GM19438 (cell line): ENCODE results near the gene CCDC82.

Experiments
- ATAC-seq: cut with Tn5 transposase; IDR thresholded peaks from one replicate; pipeline ENCODE4 v1.9.1; 2021; ENCODE audit warnings: low read depth; ENCODE audit not compliant: unreplicated experiment

The CCDC82 gene

GRCh38 chr11:96365493-96365892, 24.2 kb downstream of the CCDC82 start:
- ATAC-seq = no peak

- ATAC-seq = no peak
Observed at GRCh38 chr11:96361778-96362177, 27.9 kb downstream of the CCDC82 start.

GRCh38 chr11:96358321-96358720, 31.4 kb downstream of the CCDC82 start:
- ATAC-seq = no peak

GRCh38 chr11:96357794-96358193, 31.9 kb downstream of the CCDC82 start:
- no peak for ATAC-seq

GRCh38 chr11:96356848-96357247, 32.9 kb downstream of the CCDC82 start:
- no peak for ATAC-seq

- ATAC-seq = peak; percentile 70
Observed at GRCh38 chr11:96342961-96343711, 46.6 kb downstream of the CCDC82 start, which contains the start of gene MAML2. TSS of gene MAML2 (minus strand) at chr11:96343195. CDS start at chr11:96341895, 1,300 bp downstream.

- no peak for ATAC-seq
Observed at GRCh38 chr11:96342014-96342960, 47.4 kb downstream of the CCDC82 start.

GRCh38 chr11:96341211-96342013, 48.3 kb downstream of the CCDC82 start:
- ATAC-seq = peak; percentile 36

- ATAC-seq = no peak
Observed at GRCh38 chr11:96340555-96340885, 49.2 kb downstream of the CCDC82 start.

GRCh38 chr11:96339706-96340554, 49.8 kb downstream of the CCDC82 start:
- ATAC-seq = no peak

GRCh38 chr11:96338910-96339705, 50.6 kb downstream of the CCDC82 start:
- peak; percentile 45 for ATAC-seq

GRCh38 chr11:96337541-96338431, 51.9 kb downstream of the CCDC82 start:
- peak; percentile 31 for ATAC-seq

- ATAC-seq = no peak
Observed at GRCh38 chr11:96335388-96335787, 54.3 kb downstream of the CCDC82 start.

GRCh38 chr11:96334219-96334618, 55.5 kb downstream of the CCDC82 start:
- no peak for ATAC-seq

GRCh38 chr11:96333191-96333719, 56.5 kb downstream of the CCDC82 start:
- no peak for ATAC-seq

- no peak for ATAC-seq
Observed at GRCh38 chr11:96332126-96332771, 57.5 kb downstream of the CCDC82 start.

GRCh38 chr11:96331699-96332116, 58.0 kb downstream of the CCDC82 start:
- ATAC-seq = no peak
